ENCODE data around the gene TRNP1.

Gene TRNP1

GRCh38 chr1:27029517-27029916 lies 36.0 kb downstream of the TRNP1 start:
- DNase-seq = no peak

- no peak for DNase-seq
These were observed 38.0 kb downstream of the TRNP1 start for GRCh38 chr1:27031235-27032118.

GRCh38 chr1:27032119-27032461 lies 38.6 kb downstream of the TRNP1 start:
- DNase-seq = no peak

- no peak for DNase-seq
These were observed 39.7 kb downstream of the TRNP1 start for GRCh38 chr1:27033043-27033746.

GRCh38 chr1:27035344-27035743 lies 41.9 kb downstream of the TRNP1 start:
- DNase-seq = no peak

GRCh38 chr1:27036718-27037117 lies 43.2 kb downstream of the TRNP1 start:
- DNase-seq = no peak

GRCh38 chr1:27037518-27037917 lies 44.0 kb downstream of the TRNP1 start:
- no peak for DNase-seq

GRCh38 chr1:27038020-27038419 lies 44.5 kb downstream of the TRNP1 start:
- no peak for DNase-seq

GRCh38 chr1:27042670-27043069 lies 49.2 kb downstream of the TRNP1 start:
- DNase-seq = no peak

GRCh38 chr1:27044613-27045151 lies 51.2 kb downstream of the TRNP1 start:
- peak; percentile 62 for DNase-seq

GRCh38 chr1:27045973-27046558 lies 52.6 kb downstream of the TRNP1 start:
- no peak for DNase-seq

- no peak for DNase-seq
These were observed 54.4 kb downstream of the TRNP1 start for GRCh38 chr1:27047914-27048313.

- no peak for DNase-seq
These were observed 55.6 kb downstream of the TRNP1 start for GRCh38 chr1:27049100-27049499.

GRCh38 chr1:27049607-27050006 lies 56.1 kb downstream of the TRNP1 start:
- DNase-seq = no peak

Data from GOT3 (cell line).